Activated naive CD8-positive, alpha-beta T cell (primary cell): ENCODE measurements around the gene RAB40B.
A peak's percentile ranks its signal among the peaks of the same experiment; 100 is the strongest.
"Not testable (repeated sequence)": the region's sequence is repeated elsewhere in the genome, so short reads cannot be mapped to it uniquely, and the experiment has no call there.

Experiments used
- H3K27ac Mint-ChIP-seq: one replicate; pipeline ENCODE4 v1.8.0; 2021; ENCODE audit warnings: mixed read lengths
- H3K27me3 Mint-ChIP-seq: one replicate; pipeline ENCODE4 v1.8.0; 2021; ENCODE audit warnings: mixed read lengths
- H3K36me3 Mint-ChIP-seq: one replicate; pipeline ENCODE4 v1.8.0; 2021; ENCODE audit warnings: mixed read lengths
- H3K4me1 Mint-ChIP-seq: one replicate; pipeline ENCODE4 v1.8.0; 2021; ENCODE audit warnings: low read depth, mixed read lengths
- H3K4me3 Mint-ChIP-seq: one replicate; pipeline ENCODE4 v1.8.0; 2021; ENCODE audit warnings: mild to moderate bottlenecking, mixed read lengths
- H3K9me3 Mint-ChIP-seq: one replicate; pipeline ENCODE4 v1.8.0; 2021; ENCODE audit warnings: low read depth, mixed read lengths

RAB40B gene

GRCh38 chr17:82698065-82698973, at the start of gene RAB40B:
RAB40B (minus strand) TSS chr17:82698698; CDS start chr17:82698596, 102 bp downstream.
- H3K36me3 Mint-ChIP-seq: peaks cover 9% of the 10 kb centered on the region
- no peak within 1 kb of the TSS for H3K27ac Mint-ChIP-seq
- peak within 1 kb of the TSS; percentile 85 for H3K4me3 Mint-ChIP-seq
- H3K27me3 Mint-ChIP-seq: no peaks in the 10 kb centered on the region
- peaks cover 5% of the 10 kb centered on the region for H3K9me3 Mint-ChIP-seq
- peaks cover 9% of the 10 kb centered on the region for H3K4me1 Mint-ChIP-seq

GRCh38 chr17:82745524-82745923, 47.0 kb upstream of the RAB40B start:
- Mint-ChIP-seq H3K27me3 (no peaks in the 10 kb centered on the region), H3K36me3 (peaks cover 17% of the 10 kb centered on the region), H3K4me3 (no peak overlapping the region), H3K9me3 (peaks cover 17% of the 10 kb centered on the region), H3K4me1 (peaks cover 2% of the 10 kb centered on the region), H3K27ac (no peak overlapping the region)

- H3K4me3 Mint-ChIP-seq, H3K27ac Mint-ChIP-seq, H3K4me1 Mint-ChIP-seq, H3K27me3 Mint-ChIP-seq: not testable (repeated sequence)
- H3K9me3 Mint-ChIP-seq: peaks cover 18% of the 10 kb centered on the region
- peaks cover 22% of the 10 kb centered on the region for H3K36me3 Mint-ChIP-seq
These were observed 46.2 kb upstream of the RAB40B start for GRCh38 chr17:82744736-82745135.

GRCh38 chr17:82743344-82744219, 45.1 kb upstream of the RAB40B start:
- Mint-ChIP-seq H3K4me3 (no peak overlapping the region), H3K27me3 (no peaks in the 10 kb centered on the region), H3K27ac (no peak overlapping the region), H3K4me1 (no peaks in the 10 kb centered on the region), H3K9me3 (peaks cover 18% of the 10 kb centered on the region), H3K36me3 (peaks cover 22% of the 10 kb centered on the region)

GRCh38 chr17:82740906-82741759, 42.6 kb upstream of the RAB40B start:
- Mint-ChIP-seq H3K27ac (no peak overlapping the region), H3K4me1 (peaks cover under 1% of the 10 kb centered on the region), H3K4me3 (no peak overlapping the region), H3K36me3 (peaks cover 22% of the 10 kb centered on the region), H3K27me3 (no peaks in the 10 kb centered on the region), H3K9me3 (peaks cover 15% of the 10 kb centered on the region)

- no peak overlapping the region for H3K27ac Mint-ChIP-seq
These were observed 39.7 kb upstream of the RAB40B start for GRCh38 chr17:82737967-82738877.

GRCh38 chr17:82736511-82737185, 38.1 kb upstream of the RAB40B start:
- H3K9me3 Mint-ChIP-seq: peaks cover 10% of the 10 kb centered on the region
- H3K27ac Mint-ChIP-seq: no peak overlapping the region
- H3K4me3 Mint-ChIP-seq: peak overlapping the region; percentile 79

More at GRCh38 chr17:82737967-82738877, 39.7 kb upstream of the RAB40B start:
- Mint-ChIP-seq H3K4me3 (no peak overlapping the region), H3K9me3 (peaks cover 10% of the 10 kb centered on the region), H3K4me1 (peaks cover 4% of the 10 kb centered on the region), H3K27me3 (no peaks in the 10 kb centered on the region), H3K36me3 (peaks cover 22% of the 10 kb centered on the region)

GRCh38 chr17:82734987-82735866, 36.7 kb upstream of the RAB40B start, which contains the start of gene FN3K:
FN3K (plus strand) TSS chr17:82735615; CDS start chr17:82735637, 22 bp downstream.
- H3K4me3 Mint-ChIP-seq: peak within 1 kb of the TSS; percentile 79
- no peak within 1 kb of the TSS for H3K27ac Mint-ChIP-seq
- H3K4me1 Mint-ChIP-seq: peaks cover 4% of the 10 kb centered on the region
- peaks cover 10% of the 10 kb centered on the region for H3K36me3 Mint-ChIP-seq
- no peaks in the 10 kb centered on the region for H3K27me3 Mint-ChIP-seq
- H3K9me3 Mint-ChIP-seq: no peaks in the 10 kb centered on the region

More at GRCh38 chr17:82736511-82737185, 38.1 kb upstream of the RAB40B start:
- Mint-ChIP-seq H3K4me1 (peaks cover 4% of the 10 kb centered on the region), H3K27me3 (no peaks in the 10 kb centered on the region), H3K36me3 (peaks cover 20% of the 10 kb centered on the region)

GRCh38 chr17:82732118-82732743, 33.7 kb upstream of the RAB40B start:
- Mint-ChIP-seq H3K4me1 (peaks cover 4% of the 10 kb centered on the region), H3K4me3 (no peak overlapping the region), H3K27ac (no peak overlapping the region), H3K27me3 (no peaks in the 10 kb centered on the region), H3K9me3 (no peaks in the 10 kb centered on the region), H3K36me3 (peaks cover 8% of the 10 kb centered on the region)

GRCh38 chr17:82729479-82730260, 31.2 kb upstream of the RAB40B start:
- Mint-ChIP-seq H3K9me3 (no peaks in the 10 kb centered on the region), H3K4me1 (no peaks in the 10 kb centered on the region), H3K27ac (no peak overlapping the region), H3K4me3 (no peak overlapping the region), H3K27me3 (no peaks in the 10 kb centered on the region), H3K36me3 (peaks cover 8% of the 10 kb centered on the region)

GRCh38 chr17:82726427-82726826, 27.9 kb upstream of the RAB40B start:
- Mint-ChIP-seq H3K4me1 (no peaks in the 10 kb centered on the region), H3K27me3 (no peaks in the 10 kb centered on the region), H3K27ac (no peak overlapping the region), H3K4me3 (no peak overlapping the region), H3K36me3 (peaks cover 2% of the 10 kb centered on the region), H3K9me3 (no peaks in the 10 kb centered on the region)
